Kidney (tissue), 2 donors: ENCODE results near the gene TMEM14A. TPM values are rescaled to one million over a fixed set of nuclear protein-coding genes. Genes with fewer than 3 reads are reported as not detected.

Experiments
- polyA plus RNA-seq: library from polyadenylated mRNA; stranded (reverse); fragments of 350-450 nt; fragmentation: Illumina TruSeq; extraction: RNeasy Lipid Tissue Mini Kit (QIAGEN cat#74804); gene quantifications from one replicate; pipeline ENCODE4 v1.2.3, GENCODE V29; 2014; ENCODE audit warnings: low read depth, low replicate concordance; ENCODE audit not compliant: insufficient read depth
- total RNA-seq: library from RNA; stranded (reverse); fragmentation: NEBNext Ultra II Directional; extraction: Animal tissue kit (Norgen Biotek cat#: 25700); gene quantifications from one replicate; pipeline ENCODE4 v1.2.1, GENCODE V29; 2021
- donor health status: DM: yes; HTN: yes; CAD: no.

The TMEM14A gene
- total and polyA plus RNA-seq, 2 donors from 2014 or later: 23.8 to 48.8 TPM

Other genes with a start within 250 kb of the TMEM14A start
- gene TRAM2, start 94.1 kb upstream of the TMEM14A start, total RNA-seq: 20.7 TPM
- gene TRAM2, start 94.1 kb upstream of the TMEM14A start, polyA plus RNA-seq: 4.5 TPM
- 0.28 TPM for gene GSTA2, start 92.4 kb downstream of the TMEM14A start, total RNA-seq
- 133 TPM for gene GSTA2, start 92.4 kb downstream of the TMEM14A start, polyA plus RNA-seq
- gene GSTA1, start 132.7 kb downstream of the TMEM14A start, total RNA-seq: 1.3 TPM
- gene GSTA1, start 132.7 kb downstream of the TMEM14A start, polyA plus RNA-seq: 725 TPM
- not detected for gene GSTA5, start 169.7 kb downstream of the TMEM14A start, total RNA-seq
- gene GSTA5, start 169.7 kb downstream of the TMEM14A start, polyA plus RNA-seq: not detected
- not detected for gene GSTA3, start 238.6 kb downstream of the TMEM14A start, total RNA-seq
- not detected for gene GSTA3, start 238.6 kb downstream of the TMEM14A start, polyA plus RNA-seq